ENCODE results near the gene XXYLT1. TPM values are rescaled to one million over a fixed set of nuclear protein-coding genes. Genes with fewer than 3 reads are reported as not detected.

XXYLT1 gene
- total RNA-seq, 3 donors from 2014 or later = 7.2 to 13.0 (median 10.8) TPM

DNA sequence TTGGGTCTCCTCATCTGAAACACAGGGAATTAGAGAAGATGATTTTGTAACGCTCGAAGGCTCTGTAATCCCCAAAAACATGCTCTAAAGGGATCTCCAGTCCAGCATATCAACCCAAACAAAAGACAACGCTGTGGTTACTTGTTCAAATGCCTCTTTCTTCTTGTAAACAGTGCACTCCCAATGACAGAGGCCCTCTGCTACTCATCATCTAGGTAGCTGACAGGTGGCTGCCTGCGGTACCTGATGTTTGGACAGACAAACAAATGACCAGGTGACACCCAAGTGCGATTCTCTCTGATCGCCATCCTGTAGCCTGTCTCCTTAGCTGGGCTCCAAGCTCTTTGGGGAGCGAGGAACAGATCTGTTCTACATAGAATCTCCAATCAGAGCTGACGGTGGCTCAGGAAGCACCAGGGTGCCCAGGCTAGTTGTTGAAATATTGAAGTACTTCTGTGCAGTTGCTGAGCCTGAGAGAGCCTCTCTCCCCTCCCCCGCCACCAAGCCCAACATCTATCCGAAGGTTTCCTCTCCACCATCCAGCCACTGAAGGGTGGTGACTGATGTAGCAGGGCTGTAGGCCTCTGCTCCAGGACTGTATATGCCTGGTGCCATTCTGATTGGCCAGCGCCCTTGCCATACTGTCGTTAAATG is 238.7 kb downstream of the XXYLT1 start:
- H3K4me1 ChIP-seq = peaks cover 0 to 5% of the 10 kb centered on the region in 2 donors
- no peaks in the 10 kb centered on the region for H3K9me3 ChIP-seq
- intact Hi-C loops (cut with DNase I; ENCODE audit: low total_unique reads) = loop anchor here (5.0 kb wide), 1 partner anchor 245 kb away; no protein-coding TSS in a partner anchor
- no peak for DNase-seq (ENCODE audit: low spot score in 2 of 2)
- no peaks in the 10 kb centered on the region for H3K36me3 ChIP-seq
- no peak overlapping the region for H3K4me3 ChIP-seq
- peak overlapping the region in 1 of 2 donors; percentile 60 for H3K27ac ChIP-seq
- no peak for TF ChIP-seq POLR2A (IDR thresholded peaks at IDR 0.05)
- TF ChIP-seq, protein P1, sequence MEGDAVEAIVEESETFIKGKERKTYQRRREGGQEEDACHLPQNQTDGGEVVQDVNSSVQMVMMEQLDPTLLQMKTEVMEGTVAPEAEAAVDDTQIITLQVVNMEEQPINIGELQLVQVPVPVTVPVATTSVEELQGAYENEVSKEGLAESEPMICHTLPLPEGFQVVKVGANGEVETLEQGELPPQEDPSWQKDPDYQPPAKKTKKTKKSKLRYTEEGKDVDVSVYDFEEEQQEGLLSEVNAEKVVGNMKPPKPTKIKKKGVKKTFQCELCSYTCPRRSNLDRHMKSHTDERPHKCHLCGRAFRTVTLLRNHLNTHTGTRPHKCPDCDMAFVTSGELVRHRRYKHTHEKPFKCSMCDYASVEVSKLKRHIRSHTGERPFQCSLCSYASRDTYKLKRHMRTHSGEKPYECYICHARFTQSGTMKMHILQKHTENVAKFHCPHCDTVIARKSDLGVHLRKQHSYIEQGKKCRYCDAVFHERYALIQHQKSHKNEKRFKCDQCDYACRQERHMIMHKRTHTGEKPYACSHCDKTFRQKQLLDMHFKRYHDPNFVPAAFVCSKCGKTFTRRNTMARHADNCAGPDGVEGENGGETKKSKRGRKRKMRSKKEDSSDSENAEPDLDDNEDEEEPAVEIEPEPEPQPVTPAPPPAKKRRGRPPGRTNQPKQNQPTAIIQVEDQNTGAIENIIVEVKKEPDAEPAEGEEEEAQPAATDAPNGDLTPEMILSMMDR (IDR thresholded peaks at IDR 0.05) = no peak
- TF ChIP-seq POLR2AphosphoS5 (IDR thresholded peaks at IDR 0.05) = no peak
- no peaks in the 10 kb centered on the region for H3K27me3 ChIP-seq

DNA sequence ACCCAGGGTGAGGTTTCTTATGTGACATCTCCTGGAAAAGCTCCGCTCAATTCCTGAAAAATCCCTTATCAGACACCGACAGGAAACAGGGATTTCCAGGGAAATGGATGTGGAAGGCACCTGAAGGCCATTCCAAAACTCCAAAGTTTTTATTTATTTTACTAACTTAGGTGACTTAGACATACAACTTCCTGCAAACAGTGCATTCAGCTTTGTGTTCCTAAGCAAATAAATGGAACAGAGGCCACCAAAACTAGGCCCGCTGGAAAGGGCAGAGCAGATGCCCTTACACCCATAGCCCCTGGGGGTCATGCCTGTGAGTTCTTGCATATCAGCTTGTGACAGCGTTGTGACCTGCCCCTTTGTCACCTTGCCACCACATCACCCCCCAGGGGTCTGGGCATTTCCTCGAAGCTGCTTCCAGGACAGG is 239.4 kb downstream of the XXYLT1 start:
- DNase-seq (ENCODE audit: low spot score in 2 of 2) = no peak
- Histone ChIP-seq H3K4me3 (no peak overlapping the region), H3K36me3 (no peaks in the 10 kb centered on the region), H3K27ac (peak overlapping the region; percentile 69 to 87), H3K4me1 (peaks cover 0 to 5% of the 10 kb centered on the region in 2 donors), H3K9me3 (no peaks in the 10 kb centered on the region), H3K27me3 (no peaks in the 10 kb centered on the region)
- TF ChIP-seq, protein P1 (IDR thresholded peaks at IDR 0.05) = no peak
- TF ChIP-seq POLR2A (IDR thresholded peaks at IDR 0.05) = no peak
- TF ChIP-seq POLR2AphosphoS5 (IDR thresholded peaks at IDR 0.05) = no peak
- intact Hi-C loops (cut with DNase I; ENCODE audit: low total_unique reads) = loop anchor here (5.0 kb wide), 1 partner anchor 246 kb away; no protein-coding TSS in a partner anchor

DNA sequence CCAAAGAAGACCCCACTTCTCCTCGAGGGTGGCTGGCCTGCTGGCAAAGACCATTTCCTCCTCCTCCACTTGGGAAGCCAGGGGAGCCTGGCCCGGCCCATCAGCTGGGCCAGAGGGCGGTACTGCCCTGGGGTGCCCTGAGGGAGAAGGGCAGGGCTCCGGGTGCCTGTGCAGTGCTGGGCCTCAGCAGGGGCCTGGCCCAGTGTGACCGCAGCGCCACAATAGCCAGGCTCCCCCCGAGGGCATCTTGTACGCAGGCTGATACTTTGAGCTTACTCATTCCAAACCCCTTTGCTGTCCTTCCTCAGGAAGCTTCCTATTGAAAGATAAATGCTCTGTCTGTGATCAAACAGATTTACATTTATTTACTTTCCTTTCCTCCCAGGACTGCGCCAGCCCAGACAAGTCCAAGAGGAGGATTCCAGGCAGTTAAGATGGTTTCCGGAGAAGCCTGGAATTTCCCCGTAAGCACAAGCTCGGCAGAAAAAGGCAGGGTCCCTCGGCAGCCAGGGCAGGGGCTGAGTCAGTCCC is 240.1 kb downstream of the XXYLT1 start:
- TF ChIP-seq POLR2AphosphoS5 (IDR thresholded peaks at IDR 0.05) (no peak), POLR2A (IDR thresholded peaks at IDR 0.05) (no peak)
- TF ChIP-seq, protein P1 (IDR thresholded peaks at IDR 0.05) = no peak
- Histone ChIP-seq H3K9me3 (no peaks in the 10 kb centered on the region), H3K4me1 (peaks cover 0 to 5% of the 10 kb centered on the region in 2 donors), H3K4me3 (peak overlapping the region in 1 of 3 donors; percentile 3), H3K36me3 (no peaks in the 10 kb centered on the region), H3K27ac (peak overlapping the region; percentile 69 to 87), H3K27me3 (no peaks in the 10 kb centered on the region)
- intact Hi-C loops (cut with DNase I; ENCODE audit: low total_unique reads) = loop anchor here (5.0 kb wide), 1 partner anchor 246 kb away; no protein-coding TSS in a partner anchor
- no peak for DNase-seq (ENCODE audit: low spot score in 2 of 2)

DNA sequence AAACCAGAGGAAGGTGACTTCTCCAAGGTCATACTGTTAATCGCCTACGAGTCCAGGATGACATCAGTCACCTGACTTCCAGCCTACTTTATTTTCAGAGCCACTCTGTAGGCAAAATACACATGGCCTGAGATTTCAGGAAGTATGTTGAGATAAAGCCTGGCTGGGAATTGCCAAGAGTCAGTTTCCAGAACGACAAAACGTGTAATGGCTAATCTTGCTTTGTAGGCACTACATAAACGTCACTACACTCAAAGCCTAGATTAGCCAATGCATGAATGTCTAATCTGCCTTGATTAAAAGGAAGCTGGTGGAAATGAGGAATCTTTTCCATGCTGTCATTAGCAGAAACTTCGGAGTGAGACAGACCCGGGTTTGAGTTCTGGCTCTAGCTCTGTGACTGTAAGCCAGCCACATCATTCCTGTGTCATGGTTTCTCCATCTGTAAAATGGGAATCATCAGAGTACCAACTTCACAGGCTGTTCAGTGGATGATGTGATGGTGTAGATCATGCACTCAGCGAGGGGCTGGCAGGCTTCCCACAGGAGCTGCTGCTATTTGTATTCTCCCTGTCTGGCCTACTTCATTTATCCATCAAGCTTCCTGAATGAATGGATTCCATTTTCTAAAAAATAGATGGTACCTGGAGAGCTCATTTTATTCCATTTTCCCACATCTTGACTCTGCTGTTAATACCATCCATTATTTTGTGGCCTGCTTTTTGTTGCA is 241.9 kb downstream of the XXYLT1 start:
- Histone ChIP-seq H3K9me3 (no peaks in the 10 kb centered on the region), H3K27ac (peak overlapping the region in 1 of 2 donors; percentile 26), H3K27me3 (no peaks in the 10 kb centered on the region), H3K4me1 (peaks cover 0 to 5% of the 10 kb centered on the region in 2 donors), H3K36me3 (no peaks in the 10 kb centered on the region), H3K4me3 (no peak overlapping the region)
- no peak for DNase-seq (ENCODE audit: low spot score in 2 of 2)
- intact Hi-C loops (cut with DNase I; ENCODE audit: low total_unique reads) = no loop called here
- TF ChIP-seq POLR2AphosphoS5 (IDR thresholded peaks at IDR 0.05) (no peak), POLR2A (IDR thresholded peaks at IDR 0.05) (no peak)
- TF ChIP-seq, protein P1 (IDR thresholded peaks at IDR 0.05) = no peak

DNA sequence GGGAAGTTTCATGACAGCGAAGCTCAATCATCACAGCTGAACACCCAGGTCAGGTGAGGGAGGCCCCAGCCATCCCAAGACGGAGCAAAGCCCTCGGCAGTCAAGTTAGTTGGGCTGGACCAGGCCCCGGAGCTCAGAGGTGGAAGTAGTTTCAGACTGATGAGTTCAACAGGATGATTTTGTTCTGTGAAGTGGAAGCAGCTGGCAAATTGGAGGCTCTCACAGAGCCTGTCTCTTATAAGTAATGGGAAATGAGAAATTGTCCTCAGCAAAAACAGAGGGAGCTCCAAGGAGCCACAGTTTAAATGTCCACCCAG is 245.1 kb downstream of the XXYLT1 start:
- TF ChIP-seq POLR2A (IDR thresholded peaks at IDR 0.05) (no peak), POLR2AphosphoS5 (IDR thresholded peaks at IDR 0.05) (no peak)
- TF ChIP-seq, protein P1 (IDR thresholded peaks at IDR 0.05) = no peak
- H3K4me1 ChIP-seq = no peaks in the 10 kb centered on the region
- no peak overlapping the region for H3K27ac ChIP-seq
- intact Hi-C loops (cut with DNase I; ENCODE audit: low total_unique reads) = no loop called here
- no peaks in the 10 kb centered on the region for H3K27me3 ChIP-seq
- DNase-seq (ENCODE audit: low spot score in 2 of 2) = peak in 1 of 2 donors; percentile 12
- H3K9me3 ChIP-seq = no peaks in the 10 kb centered on the region
- H3K4me3 ChIP-seq = no peak overlapping the region
- H3K36me3 ChIP-seq = no peaks in the 10 kb centered on the region
